IPS DF 19.7 (cell line): ENCODE data around the gene CCDC180.
"Not testable (repeated sequence)": the region's sequence is repeated elsewhere in the genome, so short reads cannot be mapped to it uniquely, and the experiment has no call there.

Source experiments
- DNase-seq: peaks from one replicate; pipeline ENCODE4 v3.0.0-alpha.2; 2013; ENCODE audit warnings: low read depth, low spot score

The CCDC180 gene

DNA sequence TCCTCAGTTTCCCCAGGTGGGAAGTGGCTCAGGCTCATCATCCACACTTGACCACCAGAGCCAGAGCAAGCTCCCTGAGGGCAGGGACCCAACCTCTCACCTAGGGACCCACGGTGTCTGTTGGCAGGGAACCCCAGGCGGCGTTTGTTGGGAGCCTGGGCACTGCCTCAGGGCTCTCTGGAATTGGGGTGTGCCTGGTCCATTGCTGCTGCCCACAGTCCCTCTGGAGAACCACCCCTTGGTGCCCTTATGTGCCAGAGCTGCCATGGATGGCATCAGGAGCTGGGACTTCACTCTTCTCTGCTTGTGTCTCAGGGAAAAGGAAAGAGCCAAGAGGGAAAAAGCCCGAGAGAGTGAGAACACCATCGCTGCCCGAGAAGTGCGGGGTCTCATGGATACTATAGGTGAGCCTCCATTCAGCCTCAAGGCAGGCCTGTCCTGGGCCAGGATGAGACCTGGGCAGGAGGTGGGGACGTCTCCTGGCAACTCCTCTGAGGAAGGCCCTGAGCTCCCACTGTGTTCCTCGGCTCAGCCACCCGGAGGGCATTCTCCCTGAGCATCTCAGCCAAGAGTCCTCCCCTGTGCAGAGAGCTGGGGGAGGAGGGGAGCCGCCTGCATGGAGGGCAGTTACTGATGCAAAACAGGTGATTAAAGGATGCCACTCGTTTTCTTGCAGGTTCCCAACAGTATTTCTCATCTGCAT lies 4.5 kb downstream of the CCDC180 start:
- no peak for DNase-seq

DNA sequence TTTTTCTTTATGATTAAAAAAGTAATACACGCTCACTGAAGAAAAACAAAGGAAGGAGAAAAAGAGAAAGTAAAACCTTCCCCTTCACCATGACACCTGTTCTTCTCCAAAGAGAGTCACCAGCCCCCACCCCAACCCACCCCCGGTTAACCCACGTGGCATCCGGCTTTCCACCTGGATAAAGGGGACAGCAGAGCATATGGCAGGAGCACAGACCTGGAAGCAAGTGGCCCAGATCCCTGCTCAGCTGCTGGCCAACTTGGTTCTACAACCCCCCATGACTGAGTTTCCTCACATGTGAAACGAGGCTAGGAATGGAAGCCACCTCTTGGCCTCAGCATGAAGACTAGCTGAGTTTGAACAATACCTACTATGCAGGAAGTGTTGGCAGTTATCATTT lies 5.1 kb downstream of the CCDC180 start:
- no peak for DNase-seq

DNA sequence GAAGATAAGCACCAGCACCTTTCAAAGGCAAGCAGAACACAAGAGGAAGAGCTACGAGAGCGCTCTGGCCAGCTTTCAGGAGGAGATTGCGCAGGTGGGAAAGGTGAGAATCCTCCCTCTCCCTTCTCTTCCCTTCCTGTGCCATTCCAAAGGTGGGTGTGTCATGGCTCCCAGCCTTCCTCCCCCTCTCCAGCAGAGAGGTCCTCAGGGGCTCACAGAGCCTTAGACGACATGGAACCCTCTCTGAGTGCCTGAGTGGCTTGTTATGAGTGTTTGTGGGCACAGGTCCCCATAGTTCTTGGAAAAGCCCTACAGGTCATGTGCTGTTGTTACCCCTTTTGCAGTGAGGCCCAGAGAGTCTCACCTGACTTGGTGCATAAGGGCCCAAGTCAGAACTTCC lies 5.8 kb downstream of the CCDC180 start:
- no peak for DNase-seq

DNA sequence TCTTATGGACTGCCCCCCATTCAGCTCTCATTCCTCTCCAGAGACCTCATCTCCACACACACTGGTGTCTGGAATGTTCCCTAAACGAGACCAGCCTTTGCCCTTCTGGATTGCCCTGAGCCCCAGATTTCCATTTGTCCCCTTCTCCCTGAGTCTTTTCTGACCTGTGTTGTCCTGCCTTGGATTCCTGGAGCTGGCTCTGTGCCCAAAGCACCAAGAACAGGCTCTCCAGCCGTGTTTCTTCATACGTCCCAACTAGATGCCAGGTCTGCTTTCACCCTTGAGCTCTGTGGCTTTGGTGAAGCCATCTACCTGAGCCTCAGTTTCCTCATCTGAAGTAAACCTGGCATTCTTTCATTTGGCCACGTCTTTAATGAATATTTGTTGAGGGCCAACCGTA lies 6.3 kb downstream of the CCDC180 start:
- no peak for DNase-seq

DNA sequence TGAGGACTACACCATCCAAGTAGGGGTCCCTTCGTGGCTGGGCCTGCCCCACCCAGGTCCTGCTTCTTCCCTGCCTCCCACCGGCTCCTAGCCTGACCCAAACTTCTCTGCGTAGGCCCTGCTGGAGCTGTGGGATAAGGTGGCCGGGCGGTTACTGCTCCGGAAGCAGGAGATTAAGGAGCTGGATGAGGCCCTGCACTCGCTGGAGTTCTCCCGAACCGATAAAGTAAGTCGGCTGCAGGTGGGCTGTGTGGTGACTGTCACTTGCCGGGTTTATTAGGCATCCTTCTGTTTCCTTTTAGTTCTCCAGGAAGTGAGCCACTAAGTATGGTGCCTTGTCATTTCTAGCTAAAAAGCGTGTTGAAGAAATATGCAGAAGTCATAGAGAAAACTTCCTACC lies 7.0 kb downstream of the CCDC180 start:
- no peak for DNase-seq

DNA sequence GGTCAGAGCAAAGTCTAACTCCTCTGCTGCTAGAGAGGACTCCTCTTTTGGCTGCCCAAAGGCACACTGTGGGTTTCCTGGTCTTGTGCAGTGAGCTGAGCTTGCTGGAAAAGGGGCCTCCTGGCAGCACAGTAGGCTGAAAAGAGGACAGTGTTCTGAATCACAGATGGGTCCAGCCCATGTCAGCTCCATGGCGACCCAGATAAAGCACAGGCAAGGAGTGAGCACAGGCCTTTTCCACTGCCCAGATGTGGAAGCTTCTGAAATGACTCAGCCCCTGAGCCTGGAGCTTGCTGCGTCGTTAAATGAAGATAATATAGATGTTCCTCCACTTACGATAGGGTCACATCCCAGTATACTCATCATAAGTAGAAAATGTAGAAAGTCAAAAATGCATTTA lies 8.1 kb downstream of the CCDC180 start:
- no peak for DNase-seq

DNA sequence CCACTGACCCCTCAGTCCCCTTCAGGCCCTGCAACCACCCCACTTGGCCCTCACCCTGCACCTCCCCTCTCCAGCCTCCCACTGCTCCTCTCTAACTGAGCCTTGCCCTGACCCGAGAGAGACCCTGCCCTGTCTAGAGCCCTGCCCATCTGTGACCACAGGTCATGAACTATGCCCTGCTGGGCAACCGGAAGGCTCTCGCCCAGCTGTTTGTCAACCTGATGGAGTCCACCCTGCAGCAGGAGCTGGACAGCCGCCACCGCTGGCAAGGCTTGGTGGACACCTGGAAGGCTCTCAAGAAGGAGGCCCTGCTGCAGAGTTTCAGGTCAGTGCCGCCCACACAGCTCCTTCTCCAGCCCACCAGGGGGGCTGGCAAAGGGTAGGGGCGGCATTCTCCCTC lies 9.4 kb downstream of the CCDC180 start:
- DNase-seq: no peak

DNA sequence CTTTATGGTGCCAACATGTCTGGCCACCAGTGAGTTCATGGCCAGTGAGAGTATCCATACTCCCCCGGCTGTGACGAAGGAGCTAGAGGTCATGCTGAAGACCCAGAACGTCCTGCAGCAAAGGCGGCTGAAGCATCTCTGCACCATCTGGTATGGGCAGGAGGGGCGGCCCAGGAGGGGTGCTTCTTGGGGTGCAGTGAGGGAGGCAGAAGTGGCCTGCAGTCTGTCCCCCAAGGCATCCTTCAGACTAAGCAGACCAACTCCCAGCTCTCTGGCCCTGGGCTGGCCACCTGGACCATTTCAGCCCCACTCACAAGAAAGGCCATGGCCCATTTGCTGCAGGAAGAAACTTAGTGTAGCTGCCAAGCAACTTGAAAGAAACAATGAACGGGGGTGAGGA lies 11.0 kb downstream of the CCDC180 start:
- DNase-seq: no peak

DNA sequence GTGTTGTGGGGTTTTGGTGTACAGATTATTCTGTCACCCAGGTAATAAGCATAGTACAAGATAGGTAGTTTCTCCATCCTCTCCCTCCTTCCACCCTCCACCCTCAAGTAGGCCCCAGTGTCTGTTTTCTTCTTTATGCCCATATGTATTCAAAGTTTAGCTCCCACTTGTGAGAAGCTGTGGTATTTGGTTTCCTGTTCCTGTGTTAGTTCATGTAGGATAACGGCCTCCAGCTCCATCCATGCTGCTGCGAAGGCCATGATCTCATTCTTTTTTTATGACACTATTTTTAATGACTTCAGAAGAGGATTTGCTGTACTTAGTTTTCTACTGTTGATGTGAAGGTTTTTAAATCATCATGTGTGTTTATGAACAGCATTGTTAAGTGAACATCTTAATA lies 11.9 kb downstream of the CCDC180 start:
- DNase-seq: no peak

DNA sequence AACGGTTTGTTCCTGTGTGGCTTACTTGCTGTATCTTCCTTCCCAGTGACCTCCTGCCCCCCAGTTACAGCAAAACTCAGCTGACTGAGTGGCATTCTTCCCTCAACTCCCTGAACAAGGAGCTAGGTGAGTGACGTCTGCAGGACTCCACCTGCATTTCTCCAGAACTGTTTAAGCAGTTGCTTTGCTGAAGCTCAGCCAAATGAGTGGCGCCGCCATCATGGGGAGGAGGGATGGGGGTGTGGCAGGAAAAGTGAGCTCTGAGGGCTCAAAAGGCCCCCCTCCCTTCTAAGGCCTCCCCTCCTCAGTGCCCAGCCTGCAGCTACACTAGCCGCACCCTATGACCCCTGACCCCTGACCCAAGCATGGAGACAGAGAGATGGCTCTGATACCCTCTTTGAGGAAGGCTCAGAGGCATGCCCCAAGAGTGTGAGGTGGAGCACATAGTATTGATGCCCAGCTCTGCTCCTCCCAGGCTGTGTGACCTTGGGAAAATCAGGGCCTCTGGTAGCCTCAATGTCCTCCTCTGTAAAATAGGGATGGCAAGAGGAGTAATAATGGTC lies 12.7 kb downstream of the CCDC180 start:
- no peak for DNase-seq

DNA sequence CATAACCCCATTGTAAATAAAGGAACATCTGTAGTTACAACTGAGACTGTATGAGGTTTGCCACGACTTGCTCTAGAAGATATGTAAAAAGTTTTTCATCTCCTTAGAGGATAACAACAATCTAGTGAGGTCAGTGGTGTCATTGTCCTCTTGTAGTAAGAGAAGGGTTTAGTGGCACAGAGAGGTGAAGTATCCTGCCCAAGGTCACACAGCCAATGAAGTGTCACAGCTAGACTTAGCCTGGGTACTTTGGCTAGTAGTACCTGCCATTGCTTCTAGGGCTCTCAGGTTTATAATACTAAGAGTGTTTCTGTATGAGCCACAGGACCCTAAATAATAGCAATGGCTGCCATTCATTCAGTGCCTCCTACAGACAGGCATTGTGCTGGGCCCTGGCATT lies 13.8 kb downstream of the CCDC180 start:
- DNase-seq: no peak

DNA sequence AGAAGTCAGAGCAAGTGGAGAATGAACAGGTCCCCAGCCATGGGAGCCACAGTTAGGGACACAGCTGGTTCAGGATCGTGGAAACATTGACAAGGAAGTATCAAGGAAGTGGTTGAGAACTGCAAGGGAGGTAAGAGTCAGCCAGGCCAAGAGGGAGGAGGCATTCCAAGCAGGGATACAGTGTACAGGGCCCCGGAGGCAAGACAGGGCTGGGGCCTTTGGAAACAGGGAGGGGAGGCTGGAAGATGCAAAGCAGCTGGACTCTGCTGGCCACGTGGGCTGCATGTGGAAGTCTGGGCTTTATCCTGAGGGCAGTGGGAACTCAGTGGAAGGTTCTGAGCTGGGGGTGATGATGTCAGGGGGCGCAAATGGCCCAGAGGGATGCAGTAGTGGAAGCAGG lies 14.2 kb downstream of the CCDC180 start:
- no peak for DNase-seq

DNA sequence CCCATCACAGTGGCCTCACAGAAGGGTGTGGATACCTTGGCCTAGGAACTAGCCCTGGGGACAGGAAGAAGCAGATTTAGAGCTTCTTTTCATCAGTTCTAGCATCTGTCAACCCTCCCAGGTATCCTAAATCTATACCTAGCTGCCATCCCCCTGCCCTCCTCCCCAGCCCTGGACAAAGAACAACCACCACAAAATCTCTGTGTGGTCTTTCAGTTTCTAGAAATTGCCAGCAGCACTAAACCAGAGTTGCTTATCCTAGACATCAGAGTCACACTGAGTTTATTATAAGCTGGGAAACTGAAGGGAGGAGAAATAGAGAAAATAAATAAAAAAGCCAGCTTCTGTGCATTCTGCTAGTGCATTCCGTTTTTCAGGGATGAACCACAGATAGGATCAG lies 14.6 kb downstream of the CCDC180 start:
- no peak for DNase-seq

DNA sequence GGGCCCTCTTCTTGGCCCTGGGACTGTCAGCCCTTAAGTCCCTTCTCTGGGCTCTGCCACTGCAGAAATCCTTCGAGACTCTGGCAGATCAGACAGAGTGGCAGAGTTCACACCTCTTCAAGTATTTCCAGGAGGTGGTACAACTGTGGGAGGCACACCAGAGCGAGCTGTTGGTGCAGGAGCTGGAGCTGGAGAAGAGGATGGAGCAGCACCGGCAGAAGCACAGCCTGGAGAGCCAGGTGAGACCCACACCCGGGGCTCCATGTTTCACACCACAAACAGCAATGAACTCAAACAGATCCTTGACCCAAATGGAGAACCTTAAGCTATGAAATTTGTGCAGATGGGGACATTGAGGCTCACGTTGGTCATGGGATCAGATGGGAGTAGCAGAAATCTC lies 17.5 kb downstream of the CCDC180 start:
- no peak for DNase-seq

DNA sequence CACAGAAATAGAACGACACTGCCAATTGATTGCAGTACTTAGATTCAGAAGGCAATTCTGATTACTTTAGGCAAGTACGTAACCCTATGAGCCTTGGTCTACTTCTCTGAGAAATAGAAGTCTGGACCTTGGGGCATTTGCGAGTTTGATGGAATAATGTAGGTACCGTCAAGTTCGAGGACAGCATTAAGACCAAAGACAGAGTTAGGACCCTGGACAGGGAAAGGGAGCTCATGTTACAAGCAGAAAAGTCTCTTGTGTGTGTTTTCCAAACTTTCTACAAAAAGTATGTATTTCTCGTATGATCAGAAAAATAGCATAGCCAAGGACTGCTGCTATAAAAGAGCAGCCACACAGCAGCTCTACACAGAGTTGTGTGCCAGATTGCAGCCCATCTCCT lies 20.1 kb downstream of the CCDC180 start:
- DNase-seq: no peak

DNA sequence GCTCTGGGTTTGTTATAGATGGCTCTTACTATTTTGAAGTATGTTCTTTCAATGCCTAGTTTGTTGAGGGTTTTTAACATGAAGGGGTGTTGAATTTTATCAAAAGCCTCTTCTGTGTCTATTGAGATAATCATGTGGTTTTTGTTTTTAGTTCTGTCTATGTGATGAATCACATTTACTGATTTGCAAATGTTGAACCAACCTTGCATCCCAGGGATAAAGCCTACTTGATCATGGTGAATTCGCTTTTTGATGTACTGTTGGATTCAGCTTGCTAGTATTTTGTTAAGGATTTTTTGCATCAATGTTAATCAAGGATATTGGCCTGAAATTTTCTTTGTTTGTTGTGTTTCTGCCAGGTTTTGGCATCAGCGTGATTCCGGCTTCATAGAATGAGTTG lies 25.5 kb downstream of the CCDC180 start:
- DNase-seq: no peak

DNA sequence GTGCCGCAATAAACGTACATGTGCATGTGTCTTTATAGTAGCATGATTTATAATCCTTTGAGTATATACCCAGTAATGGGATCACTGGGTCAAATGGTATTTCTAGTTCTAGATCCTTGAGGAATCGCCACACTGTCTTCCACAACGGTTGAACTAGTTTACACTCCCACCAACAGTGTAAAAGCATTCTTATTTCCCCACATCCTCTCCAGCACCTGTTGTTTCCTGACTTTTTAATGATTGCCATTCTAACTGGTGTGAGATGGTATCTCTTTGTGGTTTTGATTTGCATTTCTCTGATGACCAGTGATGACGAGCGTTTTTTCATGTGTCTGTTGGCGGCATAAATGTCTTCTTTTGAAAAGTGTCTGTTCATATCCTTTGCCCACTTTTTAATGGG lies 28.2 kb downstream of the CCDC180 start:
- not testable (repeated sequence) for DNase-seq

DNA sequence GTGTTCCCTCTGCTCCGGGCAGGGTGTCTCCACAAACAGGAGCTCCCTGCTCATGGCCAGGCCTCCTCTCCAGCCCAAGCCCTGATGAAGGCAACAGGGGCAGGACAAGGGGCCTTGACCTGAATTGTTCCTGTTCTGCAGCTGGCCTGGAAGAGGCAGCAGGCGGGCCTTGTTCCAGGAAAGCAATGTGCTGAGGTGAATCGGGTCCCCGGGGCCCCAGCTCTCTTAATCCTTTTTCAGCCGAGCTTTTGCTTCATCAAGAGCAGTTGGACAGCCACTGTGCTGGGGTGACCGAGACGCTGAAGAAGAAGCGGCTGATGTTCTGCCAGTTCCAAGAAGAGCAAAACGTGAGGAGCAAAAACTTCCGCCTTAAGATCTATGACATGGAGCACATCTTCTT lies 41.4 kb downstream of the CCDC180 start:
- no peak for DNase-seq

DNA sequence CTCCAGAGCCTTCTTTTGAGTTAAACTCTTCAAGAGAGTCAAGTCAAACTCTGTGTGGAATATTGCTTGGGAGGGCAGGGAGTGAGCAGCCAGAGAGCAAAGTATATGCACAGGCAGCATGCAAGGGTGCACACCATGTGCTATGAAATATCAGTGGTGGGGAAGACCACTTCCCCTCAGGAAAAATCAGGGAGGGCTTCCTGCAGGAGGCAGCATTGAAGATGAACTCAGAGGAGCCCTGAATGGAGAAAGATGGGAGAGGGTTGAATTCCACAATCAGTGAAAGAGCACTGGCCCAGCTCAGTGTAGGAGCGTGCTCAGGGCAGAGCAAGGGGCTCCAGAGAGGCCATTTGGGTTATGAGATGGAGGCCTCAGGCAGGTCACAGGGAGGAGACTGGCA lies 41.9 kb downstream of the CCDC180 start:
- no peak for DNase-seq

DNA sequence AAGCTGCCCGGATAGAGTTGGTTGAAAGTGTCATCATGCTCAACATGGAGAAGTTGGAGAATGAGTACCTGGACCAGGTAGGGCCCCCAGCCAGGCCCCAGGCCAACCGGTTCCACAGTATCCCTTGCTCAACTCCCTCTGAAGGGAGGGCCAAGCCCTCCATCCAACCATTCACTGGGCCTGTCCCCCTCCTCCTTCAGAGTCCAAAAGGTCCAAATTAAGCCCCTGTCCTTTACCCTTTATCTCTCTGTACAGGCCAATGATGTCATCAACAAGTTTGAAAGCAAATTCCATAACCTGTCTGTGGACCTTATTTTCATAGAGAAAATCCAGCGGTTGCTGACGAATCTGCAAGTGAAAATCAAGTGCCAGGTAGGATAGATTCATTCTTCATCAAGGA lies 47.2 kb downstream of the CCDC180 start:
- no peak for DNase-seq

DNA sequence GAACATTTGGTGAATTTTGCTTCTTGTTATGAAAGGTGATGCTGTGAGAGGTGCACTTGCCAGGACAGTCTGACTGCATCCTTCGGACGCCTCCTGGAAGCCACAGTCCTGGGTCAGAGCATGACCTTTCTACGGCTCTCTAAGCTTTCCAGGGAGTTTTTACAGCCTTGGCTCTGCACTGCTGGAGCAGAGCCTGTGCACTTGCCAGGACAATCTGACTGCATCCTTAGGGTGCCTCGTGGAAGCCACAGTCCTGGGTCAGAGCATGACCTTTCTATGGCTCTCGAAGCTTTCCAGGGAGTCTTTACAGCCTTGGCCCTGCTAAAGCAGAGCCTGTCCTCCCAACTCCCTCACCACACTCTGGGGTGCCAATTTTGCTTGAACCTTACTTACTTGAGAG lies 49.6 kb downstream of the CCDC180 start:
- no peak for DNase-seq
